Stimulated activated CD4-positive, alpha-beta T cell treated with anti-CD3 and anti-CD28 coated beads, Interleukin-2, amount 100 ng/mL, for 48 hours (primary cell): ENCODE data around the gene TP73.

ENCODE experiments used
- DNase-seq, 2 donors: peaks; one replicate each; pipeline ENCODE4 v3.0.0-alpha.2; 2020

TP73 gene

GRCh38 chr1:3731583-3732433, 79.5 kb downstream of the TP73 start:
- DNase-seq, result no peak

- DNase-seq, result no peak
These were observed 80.2 kb downstream of the TP73 start for GRCh38 chr1:3732434-3733093.

DNA sequence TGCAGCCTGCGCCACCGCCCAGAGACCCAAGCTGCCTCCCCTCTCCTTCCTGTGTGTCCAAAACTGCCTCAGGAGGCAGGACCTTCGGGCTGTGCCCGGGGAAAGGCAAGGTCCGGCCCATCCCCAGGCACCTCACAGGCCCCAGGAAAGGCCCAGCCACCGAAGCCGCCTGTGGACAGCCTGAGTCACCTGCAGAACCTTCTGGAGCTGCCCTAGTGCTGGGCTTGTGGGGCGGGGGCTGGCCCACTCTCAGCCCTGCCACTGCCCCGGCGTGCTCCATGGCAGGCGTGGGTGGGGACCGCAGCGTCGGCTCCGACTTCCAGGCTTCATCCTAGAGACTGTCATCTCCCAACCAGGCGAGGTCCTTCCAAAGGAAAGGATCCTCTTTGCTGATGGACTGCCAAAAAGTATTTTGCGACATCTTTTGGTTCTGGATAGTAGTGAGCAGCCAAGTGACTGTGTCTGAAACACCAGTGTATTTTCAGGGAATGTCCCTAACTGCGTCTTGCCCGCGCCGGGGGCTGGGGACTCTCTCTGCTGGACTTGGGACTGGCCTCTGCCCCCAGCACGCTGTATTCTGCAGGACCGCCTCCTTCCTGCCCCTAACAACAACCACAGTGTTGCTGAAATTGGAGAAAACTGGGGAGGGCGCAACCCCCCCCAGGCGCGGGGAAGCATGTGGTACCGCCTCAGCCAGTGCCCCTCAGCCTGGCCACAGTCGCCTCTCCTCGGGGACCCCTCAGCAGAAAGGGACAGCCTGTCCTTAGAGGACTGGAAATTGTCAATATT, 81.0 kb downstream of the TP73 start:
- no peak for DNase-seq

DNA sequence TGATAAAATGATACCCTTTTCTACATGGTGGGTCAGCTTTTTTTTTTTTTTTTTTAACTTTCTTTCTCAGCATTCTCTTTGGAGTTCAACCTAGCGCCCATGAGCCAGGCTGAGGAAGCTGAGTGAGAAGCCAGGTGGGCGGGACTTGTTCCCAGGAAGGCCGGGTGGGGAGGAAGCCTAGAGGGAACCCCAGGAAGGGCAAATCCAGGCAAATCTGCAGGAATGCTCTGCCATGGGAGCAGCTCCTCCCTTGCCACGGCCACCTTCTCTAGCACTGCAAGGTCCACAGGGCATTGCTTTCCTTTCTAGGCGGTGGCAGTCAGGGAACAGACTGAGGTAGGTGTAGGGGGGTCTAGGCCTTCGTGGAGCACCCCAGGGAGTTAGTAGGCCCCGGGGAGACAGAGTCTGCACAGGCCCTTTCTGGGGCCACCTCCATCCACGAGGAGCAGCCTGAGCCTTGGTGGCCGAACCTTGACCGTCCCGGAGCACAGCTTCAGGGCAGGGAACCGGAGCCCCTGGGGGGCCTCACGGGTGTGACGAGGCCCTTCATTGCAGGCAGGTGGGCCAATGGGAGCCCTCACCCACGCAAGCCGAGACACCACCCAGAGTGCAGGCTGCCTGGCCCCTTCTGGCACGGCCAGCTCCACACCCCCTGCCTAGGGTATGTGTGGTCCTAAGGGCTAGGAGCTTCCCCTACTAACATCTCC, 81.7 kb downstream of the TP73 start:
- no peak for DNase-seq

- DNase-seq, result no peak
These were observed 82.3 kb downstream of the TP73 start for GRCh38 chr1:3734602-3735001.

DNA sequence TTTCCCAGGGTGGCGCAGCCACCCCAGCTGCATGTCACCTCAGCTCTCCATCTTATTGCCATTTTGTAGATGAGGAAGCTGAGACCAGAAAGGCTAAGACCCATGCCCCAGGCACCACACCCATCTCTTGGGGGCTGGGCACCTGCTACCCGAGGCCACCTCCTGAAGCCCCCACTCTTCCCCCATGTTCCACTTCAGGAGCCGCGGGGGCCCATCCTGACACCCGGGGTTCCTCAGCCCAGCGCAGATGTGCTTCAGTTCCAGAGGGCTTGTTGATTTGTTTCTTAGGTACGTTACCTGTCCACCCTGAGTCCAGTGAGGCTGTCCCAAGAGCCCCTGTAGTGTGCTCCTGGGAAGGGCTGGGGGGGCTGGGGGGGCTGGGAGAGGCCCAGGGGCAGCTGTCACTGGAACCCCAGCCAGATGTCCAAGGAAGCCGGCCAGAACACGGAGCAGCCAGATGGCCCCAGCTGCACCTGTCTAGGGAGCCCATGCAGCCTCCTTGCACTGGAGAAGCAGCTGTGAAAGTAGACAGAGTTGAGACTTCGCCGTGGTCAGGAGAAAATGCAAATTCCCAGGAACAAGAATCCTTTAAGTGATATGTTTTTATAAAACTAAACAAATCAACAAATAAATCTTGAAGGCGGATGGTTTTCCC, 82.8 kb downstream of the TP73 start:
- no peak for DNase-seq

GRCh38 chr1:3735688-3736087, 83.4 kb downstream of the TP73 start:
- no peak for DNase-seq

GRCh38 chr1:3736131-3736561, 83.8 kb downstream of the TP73 start:
- DNase-seq, result no peak

DNA sequence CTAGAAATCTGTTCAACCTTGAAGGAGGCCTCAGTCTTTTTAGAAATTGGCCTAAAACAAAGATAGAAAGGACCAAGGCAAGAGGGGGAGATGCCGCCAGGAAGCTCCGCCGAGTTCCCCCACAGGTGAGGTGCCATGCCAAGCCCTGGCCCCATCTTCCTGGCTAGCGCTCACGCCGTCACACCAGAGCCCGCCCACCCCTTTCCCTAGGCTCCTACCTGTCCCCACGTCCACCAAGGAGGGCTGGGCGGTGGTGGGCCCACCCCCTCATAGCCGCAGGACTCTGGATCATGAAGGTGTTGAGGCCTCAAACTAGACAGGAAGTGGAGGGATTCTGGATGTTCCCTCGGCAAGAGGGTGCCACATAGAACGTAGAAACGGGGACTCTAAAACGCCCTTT, 84.4 kb downstream of the TP73 start:
- no peak for DNase-seq

DNA sequence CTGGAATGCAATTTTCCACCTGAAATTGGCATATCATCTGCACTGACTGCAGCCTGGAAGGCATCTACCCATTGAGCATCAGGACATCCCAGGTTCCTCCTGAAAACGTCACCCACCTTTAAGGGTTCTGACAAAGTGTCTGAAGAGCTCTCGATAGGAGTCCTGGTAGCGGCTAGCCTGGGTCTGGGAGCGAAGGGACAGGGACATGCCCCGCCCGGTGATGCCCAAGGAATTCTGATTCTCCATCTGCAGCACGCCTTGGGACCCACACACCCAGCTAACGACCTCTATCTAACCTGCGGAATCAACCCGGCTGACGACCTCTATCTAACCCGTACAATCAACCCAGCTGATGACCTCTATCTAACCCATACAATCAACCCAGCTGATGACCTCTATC, 86.6 kb downstream of the TP73 start:
- DNase-seq, result no peak

GRCh38 chr1:3740042-3740441, 87.7 kb downstream of the TP73 start:
- DNase-seq, result no peak

- DNase-seq, result no peak
These were observed 88.4 kb downstream of the TP73 start for GRCh38 chr1:3740752-3741151.

DNA sequence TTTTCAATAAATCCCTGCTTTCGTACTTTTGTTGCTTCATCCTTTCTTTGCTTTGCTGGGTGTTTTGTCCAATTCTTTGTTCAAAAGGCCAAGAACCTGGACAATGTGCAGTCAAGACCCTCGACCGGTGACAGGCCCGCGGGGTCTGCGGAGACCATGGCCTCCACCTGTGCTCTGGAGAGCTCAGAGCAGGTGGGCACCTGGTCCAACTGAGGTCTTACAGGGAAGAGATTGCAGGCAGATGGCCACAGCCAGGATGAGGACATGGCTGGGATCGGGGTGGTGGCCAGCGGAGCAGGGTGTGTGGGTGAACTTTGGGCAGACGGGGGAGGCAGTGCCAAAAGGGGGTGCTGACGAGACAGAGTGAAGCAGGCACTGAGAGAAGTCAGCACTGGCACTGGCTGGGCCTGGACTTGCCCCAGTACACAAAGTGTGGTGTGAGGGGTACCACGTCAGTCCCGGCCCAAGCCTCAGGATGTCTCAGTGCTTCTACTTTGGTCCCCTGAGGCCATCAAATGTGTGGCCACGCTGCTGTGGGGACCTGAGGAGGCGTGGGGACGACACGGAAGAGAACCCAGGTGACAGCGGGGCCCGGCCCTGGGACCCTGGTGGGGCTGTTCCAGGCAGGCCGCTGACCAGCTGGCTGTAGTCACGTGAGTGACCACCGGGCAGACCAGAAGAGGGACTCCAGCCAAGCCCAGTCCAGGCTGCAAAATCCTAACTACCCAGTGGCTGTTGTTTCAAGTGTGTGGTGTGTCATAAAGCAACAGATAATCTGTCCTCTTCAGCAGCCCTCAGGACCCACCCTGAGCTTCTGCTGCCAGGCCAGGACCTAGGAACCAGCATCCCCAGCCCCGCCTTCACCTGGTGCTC, 89.5 kb downstream of the TP73 start:
- no peak for DNase-seq

DNA sequence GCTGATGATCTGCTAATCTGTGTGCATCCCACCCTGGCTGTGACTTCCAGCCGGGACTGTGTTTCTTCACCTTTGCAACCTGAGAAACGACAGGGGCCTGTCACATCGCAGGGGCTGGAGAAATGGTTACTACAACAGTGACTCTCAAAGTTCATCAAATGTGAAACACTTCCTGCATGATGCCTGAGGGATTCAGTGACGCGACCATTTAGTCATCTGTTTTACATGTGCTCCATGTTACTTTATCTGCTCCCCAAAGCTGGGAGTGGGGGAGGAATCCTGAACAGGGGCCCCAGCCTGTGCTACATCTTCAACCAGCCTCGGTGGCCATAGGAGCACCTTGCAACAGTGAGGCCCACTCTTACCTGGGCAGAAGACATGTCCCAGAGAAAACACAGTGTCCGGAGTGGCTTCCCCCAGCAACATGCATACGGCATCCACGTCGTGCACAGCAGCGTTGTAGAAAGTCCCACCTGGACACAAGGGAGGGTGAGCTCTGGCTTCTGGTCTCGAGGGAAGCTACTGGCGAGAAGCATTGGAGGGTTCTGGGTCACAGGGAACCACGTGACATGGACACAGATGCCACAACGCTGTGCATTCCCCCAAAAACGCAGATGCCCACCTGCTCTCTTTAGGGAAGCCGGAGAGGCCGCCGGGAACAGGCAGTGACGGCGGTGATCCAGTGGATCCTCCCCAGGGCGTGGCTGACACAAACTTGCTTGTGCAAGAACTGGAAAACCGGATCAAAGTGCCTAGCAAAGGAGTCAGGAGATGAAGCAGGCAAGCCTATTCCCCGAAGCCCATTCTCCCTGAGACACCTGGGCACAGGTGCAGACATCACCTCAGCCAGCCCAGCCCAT, 90.4 kb downstream of the TP73 start:
- DNase-seq, result no peak

DNA sequence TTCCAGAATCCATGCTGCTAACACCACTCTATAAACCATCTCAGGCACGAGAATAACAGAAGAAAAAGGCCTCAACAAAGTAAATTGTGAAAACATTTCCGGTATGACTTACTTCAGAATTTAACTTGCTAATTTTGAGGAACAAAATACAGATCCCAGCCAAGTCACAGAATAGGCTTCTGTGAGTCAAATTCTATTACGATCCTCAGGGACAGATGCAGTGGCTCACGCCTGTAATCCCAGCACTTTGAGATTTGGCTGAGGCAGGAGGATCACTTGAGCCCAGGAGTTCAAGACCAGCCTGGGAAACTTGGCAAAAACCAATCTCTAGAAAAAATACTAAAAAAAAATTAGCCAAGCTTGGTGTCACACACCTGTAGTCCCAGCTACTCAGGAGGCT, 91.1 kb downstream of the TP73 start:
- no peak for DNase-seq

GRCh38 chr1:3743826-3744225, 91.5 kb downstream of the TP73 start:
- no peak for DNase-seq

- no peak for DNase-seq
These were observed 92.3 kb downstream of the TP73 start for GRCh38 chr1:3744646-3745045.

DNA sequence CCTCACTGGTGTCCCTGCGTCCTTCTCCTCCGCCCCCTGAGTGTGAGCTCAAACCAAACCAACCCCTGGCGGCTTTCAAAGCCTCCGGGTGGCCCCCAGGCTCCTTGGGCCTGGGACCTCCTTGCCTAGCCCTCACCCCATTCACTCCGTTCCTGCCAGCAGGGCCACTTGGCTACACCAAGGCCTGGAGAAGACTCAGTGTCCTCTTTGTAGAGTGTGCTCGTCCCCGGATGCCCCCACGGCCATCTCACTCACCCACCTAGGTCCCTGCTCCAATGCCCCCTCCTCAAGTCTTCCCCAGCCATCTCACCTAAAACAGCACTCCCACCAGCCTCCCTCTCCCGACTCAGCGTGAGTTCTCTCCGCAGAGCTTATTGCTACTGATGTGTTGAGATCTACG, 92.8 kb downstream of the TP73 start:
- no peak for DNase-seq

DNA sequence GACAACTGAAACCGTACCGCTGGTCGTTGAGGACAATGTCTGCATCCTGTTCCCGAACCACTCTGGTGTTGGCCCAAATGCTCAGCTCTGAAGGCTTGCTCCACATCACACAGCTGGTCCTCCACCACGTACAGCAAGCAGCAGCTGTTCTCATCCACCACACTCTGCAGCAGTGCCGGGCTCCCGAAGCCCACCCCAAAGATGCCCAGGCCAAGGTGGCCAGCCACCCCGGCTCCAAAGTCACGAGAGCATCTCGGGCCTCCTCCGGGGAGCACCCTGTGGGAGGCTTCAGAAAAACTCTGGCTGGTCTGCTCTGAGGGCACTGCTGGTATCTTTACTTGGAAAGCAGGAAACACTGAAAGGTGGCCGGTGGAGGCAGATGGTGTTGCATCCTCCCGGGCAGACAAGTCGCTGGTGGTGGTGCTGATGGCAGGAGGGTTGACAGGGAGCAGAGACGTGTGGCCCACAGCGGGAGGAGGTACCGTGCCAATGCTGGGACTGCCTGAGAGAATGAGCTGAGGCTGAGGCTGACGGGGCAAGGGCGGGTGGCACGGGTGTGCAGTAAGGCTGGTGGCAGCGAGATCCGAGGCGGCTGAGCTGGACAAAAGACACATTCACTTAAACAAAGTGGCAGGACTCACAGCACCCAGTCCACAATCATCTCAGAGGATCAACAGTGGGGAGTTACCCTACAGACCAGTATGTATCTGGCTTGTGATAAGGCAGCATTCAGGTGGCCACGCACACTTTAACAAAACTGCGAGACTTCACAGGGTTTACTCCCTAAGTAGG, 93.5 kb downstream of the TP73 start:
- no peak for DNase-seq

GRCh38 chr1:3746389-3746829, 94.1 kb downstream of the TP73 start:
- no peak for DNase-seq
